MV-4-11 (cell line): ENCODE results near the gene ALDH2.
"Not testable (repeated sequence)": the region's sequence is repeated elsewhere in the genome, so short reads cannot be mapped to it uniquely, and the experiment has no call there.

ENCODE experiments used
- DNase-seq: peaks from one replicate; lab custom pipeline; 2025; lab: John Stamatoyannopoulos, UW

ALDH2 gene

GRCh38 chr12:111826316-111826715 lies 59.6 kb downstream of the ALDH2 start:
- no peak for DNase-seq

GRCh38 chr12:111826992-111827391 lies 60.3 kb downstream of the ALDH2 start:
- DNase-seq, result peak; percentile 60

DNA sequence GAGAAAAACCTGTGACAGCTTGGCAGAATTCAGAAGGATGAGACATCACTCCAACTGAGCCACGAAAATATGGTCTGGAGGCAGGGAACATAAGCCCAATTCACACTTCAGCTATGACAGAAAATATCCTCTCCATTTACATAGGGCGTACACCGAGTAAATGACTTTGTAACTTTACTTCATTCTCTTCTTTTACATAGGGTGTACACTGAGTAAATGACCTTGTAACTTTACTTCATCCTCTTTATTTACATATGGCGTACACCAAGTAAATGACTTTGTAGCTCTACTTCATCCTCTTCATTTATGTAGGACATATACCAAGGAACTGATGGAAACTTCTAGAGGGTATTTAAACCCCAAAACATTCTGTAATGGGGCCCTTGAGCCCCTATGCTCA lies 61.2 kb downstream of the ALDH2 start:
- DNase-seq, result no peak

DNA sequence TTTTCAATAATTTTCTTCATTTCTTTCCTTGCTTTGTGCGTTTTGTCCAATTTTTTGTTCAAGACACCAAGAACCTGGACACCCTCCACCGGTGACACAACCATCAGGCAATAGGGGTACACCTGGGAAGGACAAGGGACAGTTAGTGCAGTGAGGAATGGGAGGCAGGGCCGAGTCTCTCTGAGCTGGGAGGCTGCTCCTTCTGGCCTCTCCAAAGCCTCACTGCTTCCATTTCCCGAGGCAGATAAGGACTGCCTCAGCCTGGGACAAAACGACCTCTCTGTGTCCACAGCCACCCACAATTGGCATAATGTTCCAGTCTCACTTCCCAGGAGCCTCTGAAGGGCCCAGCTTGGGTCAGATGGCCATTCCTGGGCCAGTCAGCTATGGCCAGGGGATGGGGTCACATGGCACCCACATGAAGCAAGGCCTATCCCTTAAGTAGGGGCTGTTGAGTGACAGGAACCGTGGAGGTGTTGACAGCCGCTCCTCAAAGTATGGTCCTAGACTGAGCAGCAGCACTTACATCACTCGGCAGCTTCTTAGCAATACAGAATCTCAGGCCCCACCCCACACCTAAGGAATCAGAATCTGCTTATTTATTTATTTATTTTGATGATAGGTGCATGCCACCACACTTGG lies 61.7 kb downstream of the ALDH2 start:
- no peak for DNase-seq

GRCh38 chr12:111829635-111830034 lies 62.9 kb downstream of the ALDH2 start:
- DNase-seq, result not testable (repeated sequence)

DNA sequence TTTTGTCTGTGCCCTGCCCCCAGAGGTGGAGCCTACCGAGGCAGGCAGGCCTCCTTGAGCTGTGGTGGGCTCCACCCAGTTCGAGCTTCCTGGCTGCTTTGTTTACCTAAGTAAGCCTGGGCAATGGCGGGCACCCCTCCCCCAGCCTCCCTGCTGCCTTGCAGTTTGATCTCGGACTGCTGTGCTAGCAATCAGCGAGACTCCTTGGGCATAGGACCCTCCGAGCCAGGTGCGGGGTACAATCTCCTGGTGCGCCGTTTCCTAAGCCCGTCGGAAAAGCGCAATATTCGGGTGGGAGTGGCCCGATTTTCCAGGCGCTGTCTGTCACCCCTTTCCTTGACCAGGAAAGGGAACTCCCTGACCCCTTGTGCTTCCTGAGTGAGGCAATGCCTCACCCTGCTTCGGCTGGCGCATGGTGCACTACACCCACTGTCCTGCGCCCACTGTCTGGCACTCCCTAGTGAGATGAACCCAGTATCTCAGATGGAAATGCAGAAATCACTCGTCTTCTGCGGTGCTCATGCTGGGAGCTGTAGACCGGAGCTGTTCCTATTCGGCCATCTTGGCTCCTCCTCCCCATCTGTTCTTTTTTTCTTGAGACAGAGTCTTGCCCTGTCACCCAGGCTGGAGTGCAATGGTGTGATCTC lies 68.1 kb downstream of the ALDH2 start:
- DNase-seq, result peak; percentile 34

DNA sequence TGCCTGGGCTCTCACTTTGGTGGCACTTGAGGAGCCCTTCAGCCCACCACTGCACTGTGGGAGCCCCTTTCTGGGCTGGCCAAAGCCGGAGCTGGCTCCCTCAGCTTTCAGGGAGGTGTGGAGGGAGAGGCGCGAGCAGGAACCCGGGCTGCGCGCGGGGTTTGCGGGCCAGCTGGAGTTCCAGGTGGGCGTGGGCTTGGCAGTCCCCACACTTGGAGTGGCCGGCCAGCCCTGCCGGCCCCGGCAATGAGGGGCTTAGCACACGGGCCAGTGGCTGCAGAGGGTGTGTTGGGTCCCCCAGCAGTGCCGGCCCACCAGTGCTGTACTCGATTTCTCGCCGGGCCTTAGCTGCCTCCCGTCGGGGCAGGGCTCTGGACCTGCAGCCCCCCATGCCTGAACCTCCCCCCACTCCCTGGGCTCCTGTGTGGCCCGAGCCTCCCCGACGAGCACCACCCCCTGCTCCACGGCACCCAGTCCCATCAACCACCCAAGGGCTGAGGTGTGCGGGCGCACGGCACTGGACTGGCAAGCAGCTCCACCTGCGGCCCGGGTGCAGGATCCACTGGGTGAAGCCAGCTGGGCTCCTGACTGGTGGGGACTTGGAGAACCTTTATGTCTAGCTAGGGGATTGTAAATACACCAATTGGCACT lies 68.9 kb downstream of the ALDH2 start:
- not testable (repeated sequence) for DNase-seq

GRCh38 chr12:111838353-111838752 lies 71.6 kb downstream of the ALDH2 start:
- no peak for DNase-seq

GRCh38 chr12:111840807-111841206 lies 74.1 kb downstream of the ALDH2 start:
- no peak for DNase-seq

DNA sequence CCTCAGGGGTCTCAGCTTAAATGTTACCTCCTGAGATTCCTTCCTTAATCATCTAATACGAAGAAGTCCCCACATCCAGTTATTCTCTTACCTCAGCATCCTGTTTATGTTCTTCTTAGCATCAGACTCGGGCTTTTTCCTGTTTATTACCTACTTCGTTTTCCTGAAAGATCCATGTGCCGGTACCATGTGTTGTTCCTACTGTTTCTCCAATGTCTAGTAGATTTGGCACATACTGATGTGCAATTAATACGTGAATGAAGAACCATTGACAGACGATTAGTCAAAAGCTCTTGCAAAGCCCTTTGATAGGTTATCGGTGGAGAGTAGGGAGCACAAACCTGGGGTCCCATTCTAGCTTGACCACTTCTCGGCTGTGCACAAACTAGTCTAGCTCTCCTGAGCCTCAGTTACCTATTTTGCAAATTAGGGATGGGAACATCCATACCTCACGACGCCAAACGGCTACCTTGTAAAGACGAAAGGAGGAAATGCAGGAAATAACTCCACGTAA lies 74.6 kb downstream of the ALDH2 start:
- DNase-seq, result no peak

DNA sequence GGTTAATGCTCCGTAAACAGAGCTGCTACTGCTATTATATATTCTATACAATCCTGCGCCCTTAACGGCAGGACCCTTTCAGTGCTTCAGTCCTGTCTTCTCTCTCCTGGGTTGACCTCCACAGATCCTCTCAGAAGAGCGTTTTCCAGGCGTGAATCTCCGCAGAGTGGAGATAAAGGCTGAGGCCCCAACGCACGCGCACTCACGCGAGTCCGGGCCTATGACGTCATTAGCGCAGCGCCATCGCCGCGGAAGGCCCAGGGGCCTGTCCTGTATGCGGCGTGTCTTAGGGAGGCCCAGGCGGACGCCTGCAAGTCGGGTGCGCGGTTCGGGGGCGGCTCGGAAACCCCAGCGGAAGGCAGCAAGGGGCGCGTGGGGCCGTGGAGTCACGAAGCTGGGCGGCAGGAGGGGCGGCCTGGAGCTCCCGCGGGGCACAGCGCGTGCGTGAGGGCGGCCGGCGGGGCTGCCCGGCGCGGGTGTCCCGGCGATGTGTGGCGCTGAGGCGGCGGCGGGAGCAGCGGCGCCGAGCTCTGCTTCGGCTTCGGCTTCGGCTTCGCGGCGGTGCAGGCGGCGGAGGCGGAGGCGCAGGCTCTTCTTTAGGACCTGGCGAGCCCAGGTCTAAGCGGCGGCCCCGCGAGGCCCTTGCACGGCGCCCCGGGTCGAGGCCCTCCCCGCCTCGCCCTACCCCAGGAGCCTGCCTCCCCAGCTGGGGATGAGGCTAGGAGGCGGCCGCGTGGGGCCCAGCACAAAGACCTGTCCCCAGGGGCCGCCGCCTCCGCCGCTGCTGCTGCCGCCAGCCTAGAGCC lies 75.2 kb downstream of the ALDH2 start, which contains the start of gene MAPKAPK5:
TSS of gene MAPKAPK5 (plus strand) at position 479 of the 806 bp plus-strand sequence. CDS start 506 bp downstream, outside the sequence.
- DNase-seq, result peak; percentile 89

DNA sequence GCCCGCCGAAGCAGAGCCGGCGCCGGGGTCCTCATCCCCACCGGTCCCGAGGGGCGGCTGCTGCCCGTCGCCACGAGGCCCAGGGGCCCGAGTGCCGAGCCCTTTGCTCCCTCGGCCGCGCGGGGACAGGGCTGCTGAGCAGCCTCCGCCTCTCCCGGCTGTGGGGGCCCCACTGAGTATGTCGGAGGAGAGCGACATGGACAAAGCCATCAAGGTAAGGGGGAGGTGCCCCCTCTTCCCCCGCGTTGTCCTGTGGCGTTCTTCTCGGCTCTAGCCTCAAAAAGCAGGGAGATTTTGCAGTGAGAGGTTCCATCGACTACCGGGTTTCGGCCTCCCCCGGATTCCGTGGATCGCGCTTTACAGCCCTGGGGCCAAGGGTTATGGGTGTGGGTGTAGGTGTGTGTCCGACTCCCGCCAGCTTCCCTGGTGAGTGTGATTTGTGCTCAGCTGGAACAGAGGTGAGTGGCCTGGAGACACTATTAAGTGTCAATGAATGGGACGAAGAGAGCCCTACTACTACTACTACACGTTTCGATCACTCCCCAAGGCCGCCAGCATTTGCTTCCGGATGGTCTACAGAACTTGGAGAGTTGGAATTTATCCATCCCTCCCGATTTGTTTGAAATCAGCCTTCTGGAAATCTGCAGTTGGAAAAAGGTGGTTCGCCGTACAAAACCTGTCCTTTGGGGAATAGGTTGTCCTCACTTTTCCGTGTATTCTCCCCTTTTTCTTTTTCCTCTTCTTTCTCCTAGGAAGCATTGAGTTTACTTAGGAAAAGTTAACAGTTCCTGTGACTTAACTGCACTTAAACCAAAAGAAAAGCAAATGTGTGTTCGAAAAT lies 76.0 kb downstream of the ALDH2 start:
- no peak for DNase-seq

DNA sequence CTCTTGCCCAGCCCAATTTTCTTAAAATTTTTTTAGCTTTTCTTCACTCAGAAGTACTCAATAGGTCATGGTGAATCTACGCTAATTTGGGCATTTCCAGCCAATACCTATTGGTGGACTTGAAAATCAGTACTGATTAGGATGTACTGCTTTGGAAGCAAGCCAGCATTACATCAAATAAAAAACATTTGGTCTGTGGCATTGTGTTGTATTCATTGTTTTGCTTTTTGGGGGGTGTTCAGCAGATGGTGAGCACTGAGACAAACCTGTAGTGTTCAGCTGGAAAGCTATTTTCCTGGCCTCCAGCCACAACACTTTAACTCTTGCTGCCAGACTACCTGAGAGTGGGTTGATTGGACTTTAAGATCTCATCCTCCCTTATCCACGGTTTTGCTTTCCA lies 79.3 kb downstream of the ALDH2 start:
- DNase-seq, result no peak

DNA sequence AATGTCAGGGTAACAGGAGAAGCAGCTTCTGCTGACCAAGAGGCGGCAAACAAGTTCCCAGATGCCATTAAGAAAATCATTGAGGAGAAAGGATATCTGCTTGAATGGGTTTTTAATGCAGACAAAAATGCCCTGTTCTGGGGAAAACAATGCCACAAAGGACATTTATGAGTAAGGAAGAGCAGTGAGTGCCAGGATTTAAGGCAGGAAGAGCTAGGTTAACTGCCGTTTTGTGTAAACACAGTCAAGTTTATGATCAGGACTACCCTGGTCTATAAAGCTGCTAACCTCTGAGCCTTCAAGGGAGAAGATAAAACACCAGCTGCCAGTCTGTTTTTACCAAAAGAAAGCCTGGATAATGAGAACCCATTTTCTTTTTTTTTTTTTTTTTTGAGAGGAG lies 83.8 kb downstream of the ALDH2 start:
- no peak for DNase-seq

- DNase-seq, result no peak
These were observed 91.5 kb downstream of the ALDH2 start for GRCh38 chr12:111858186-111858585.

DNA sequence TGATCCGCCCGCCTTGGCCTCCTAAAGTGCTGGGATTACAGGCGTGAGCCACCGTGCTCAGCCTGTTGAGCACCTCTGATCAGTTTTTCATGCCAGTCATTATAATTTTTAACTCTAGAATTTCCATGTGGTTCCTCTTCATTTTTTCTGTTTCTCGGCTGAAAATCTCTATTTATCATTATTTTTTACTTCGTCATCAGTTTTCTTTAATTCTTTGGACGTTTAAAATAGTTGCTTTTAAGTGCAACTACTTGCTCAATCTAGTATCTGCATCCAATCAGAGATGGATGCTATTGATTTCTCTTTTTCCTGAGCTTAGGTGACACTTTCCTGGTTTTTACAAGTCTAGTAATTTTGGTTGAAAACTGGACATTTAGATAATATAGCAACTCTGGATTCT lies 92.0 kb downstream of the ALDH2 start:
- no peak for DNase-seq

GRCh38 chr12:111864913-111865312 lies 98.2 kb downstream of the ALDH2 start:
- DNase-seq, result peak; percentile 13
